Stimulated activated CD4-positive, alpha-beta T cell treated with anti-CD3 and anti-CD28 coated beads, Interleukin-2, amount 100 ng/mL, for 24 hours (primary cell): ENCODE data around the gene MRPL38.

Source experiments
- DNase-seq, 2 donors: peaks; one replicate each; pipeline ENCODE4 v3.0.0-alpha.2; 2020

MRPL38 gene

DNA sequence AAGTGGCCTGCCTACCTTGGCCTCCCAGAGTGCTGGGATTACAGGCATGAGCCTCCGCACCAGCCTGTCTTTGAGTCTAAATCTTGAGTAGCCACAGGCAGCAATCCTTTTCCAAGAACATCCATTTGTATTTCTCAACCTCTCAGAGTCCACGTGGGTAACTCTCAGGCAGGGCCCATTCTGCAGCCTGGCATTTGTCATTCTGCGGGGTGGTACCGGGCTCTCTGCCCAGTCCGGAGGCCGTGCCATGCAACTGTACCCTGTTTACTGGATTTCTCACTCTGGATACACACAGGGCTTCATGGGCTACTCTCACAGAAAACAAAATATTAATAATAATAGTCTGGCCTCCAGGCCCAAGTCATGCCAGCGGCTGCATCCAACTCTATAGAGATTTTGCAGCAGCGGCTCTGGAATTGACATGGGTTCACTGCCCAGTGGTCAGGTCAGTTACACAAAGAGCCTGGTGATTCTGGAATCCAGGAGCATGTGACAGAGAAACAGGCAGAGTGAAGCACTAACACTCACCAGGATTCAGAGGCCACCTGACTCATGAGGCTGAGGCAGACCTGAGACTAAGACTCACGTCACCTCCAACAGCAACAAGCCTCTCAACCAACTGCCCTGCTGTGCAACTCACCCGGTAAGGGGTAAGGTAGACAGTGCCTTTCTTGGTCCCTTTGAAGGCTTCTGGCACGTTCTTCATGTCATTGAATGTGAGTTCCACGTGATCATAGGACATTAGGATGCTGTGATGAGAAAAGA is 53.6 kb downstream of the MRPL38 start:
- DNase-seq, result no peak

GRCh38 chr17:75849724-75850123 is 55.0 kb downstream of the MRPL38 start:
- DNase-seq, result no peak

DNA sequence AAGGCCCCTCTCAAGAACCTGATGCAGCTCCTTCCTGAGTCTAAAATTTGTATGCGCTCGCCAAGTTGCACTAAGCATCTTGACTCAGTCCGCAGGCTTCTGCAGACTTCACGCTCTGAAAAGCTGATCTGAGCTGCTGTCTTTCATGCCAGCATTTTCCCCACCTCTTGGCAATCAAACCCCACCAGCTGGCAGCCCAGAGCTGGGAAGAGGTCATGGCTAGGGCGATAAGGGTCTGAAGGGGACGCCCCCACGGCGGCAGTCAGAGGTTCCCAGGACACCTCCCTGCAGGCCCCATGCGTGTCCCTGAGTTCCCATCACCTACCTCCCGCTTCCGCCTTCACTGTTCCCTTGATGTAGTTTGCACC is 55.4 kb downstream of the MRPL38 start:
- no peak for DNase-seq
